ENCODE measurements around the gene TMOD3. TPM values are rescaled to one million over a fixed set of nuclear protein-coding genes. Genes with fewer than 3 reads are reported as not detected.

TMOD3 gene
- total RNA-seq, 1 donor from 2014 or later = 37.4 TPM

DNA sequence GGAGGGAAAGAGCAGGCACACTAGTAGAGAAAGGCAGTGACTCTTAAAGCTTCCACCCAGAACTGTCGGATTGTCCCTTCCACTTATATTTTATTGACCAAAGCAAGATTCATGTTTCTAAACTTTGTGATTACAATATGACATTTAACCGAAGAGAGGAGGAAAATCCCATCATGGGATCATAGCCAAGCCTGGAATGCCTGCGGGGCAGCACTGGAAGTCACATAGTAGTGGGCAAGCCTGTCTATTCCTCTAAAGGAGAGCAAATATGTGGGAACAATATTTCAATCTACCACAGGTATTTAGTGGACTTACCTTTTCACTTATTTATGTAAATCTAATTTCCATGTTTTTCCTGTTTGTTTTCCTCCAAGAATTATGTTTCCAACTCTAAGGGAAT, 3.8 kb upstream of the TMOD3 start:
- no peaks in the 10 kb centered on the region for H3K36me3 ChIP-seq
- H3K4me1 Mint-ChIP-seq = peaks cover 4% of the 10 kb centered on the region
- H3K9me3 ChIP-seq (ENCODE audit: low read depth) = no peaks in the 10 kb centered on the region
- H3K4me1 ChIP-seq = peaks cover 5% of the 10 kb centered on the region
- no peak overlapping the region for H3K4me3 Mint-ChIP-seq
- no peak overlapping the region for H3K4me2 ChIP-seq
- no peak overlapping the region for H3K27ac Mint-ChIP-seq
- H4K20me1 ChIP-seq (ENCODE audit: low read depth) = peaks cover 6% of the 10 kb centered on the region
- no peak overlapping the region for H2AFZ ChIP-seq (replicated peaks)
- DNase-seq (ENCODE audit: low spot score) = no peak
- H3K27me3 ChIP-seq = no peaks in the 10 kb centered on the region
- peaks cover 8% of the 10 kb centered on the region for H3K79me2 ChIP-seq (ENCODE audit: low read depth)
- H3K27me3 Mint-ChIP-seq (ENCODE audit: insufficient read depth, low read depth) = peaks cover 4% of the 10 kb centered on the region
- no peak overlapping the region for H3K27ac ChIP-seq
- H3K4me3 ChIP-seq = no peak overlapping the region
- no peak overlapping the region for H3K9ac ChIP-seq
- peaks cover 11% of the 10 kb centered on the region for H3K9me3 Mint-ChIP-seq
- no peaks in the 10 kb centered on the region for H3F3A ChIP-seq (ENCODE audit: low read depth)
- H3K36me3 Mint-ChIP-seq = no peaks in the 10 kb centered on the region
- no peak for TF ChIP-seq EZH2phosphoT487 (IDR thresholded peaks at IDR 0.05)

DNA sequence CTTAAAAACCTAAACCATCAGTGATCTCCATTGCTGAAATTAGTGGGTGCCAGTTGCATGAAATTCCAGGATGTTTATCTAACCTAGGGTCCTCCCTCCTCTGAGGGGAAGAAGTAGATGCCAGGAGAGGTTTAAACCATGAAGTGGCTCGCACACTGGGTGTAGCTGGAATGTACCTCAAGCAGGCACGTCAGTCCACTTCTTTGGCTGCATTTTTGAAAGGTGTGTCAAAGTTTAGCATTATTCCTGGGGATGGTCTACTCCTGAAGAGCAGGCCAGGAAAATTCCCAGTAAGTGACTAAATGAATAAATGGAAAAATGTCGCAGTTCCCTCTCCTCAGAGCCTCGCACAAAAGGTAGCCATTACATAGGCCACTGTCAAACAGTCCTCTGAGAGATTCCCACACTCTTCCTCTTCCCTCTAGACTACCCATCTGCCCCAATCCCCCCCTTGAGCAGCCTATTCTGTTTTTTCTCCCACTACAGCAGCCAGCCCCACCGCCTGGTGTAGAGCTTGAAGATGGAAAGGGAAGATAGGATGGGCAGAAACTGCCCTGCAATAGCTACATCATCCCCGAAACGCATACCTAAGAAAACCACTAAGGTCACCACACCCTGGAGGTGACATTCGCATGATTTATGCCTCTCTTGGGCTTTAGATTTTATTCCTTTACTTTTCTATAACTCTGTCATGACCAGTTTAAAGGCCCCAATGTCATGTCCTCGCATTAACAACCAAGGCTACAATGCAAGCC, 655 bp upstream of the TMOD3 start:
- H3K36me3 Mint-ChIP-seq = no peaks in the 10 kb centered on the region
- Histone ChIP-seq H3K4me1 (peaks cover 10% of the 10 kb centered on the region), H3K9me3 (ENCODE audit: low read depth) (no peaks in the 10 kb centered on the region), H3K4me2 (no peak overlapping the region), H3K36me3 (no peaks in the 10 kb centered on the region), H3K27ac (no peak overlapping the region), H2AFZ (replicated peaks) (peak overlapping the region; percentile 69), H3K4me3 (no peak overlapping the region), H4K20me1 (ENCODE audit: low read depth) (peaks cover 35% of the 10 kb centered on the region), H3F3A (ENCODE audit: low read depth) (no peaks in the 10 kb centered on the region), H3K27me3 (no peaks in the 10 kb centered on the region), H3K79me2 (ENCODE audit: low read depth) (peaks cover 36% of the 10 kb centered on the region), H3K9ac (no peak overlapping the region)
- no peak for DNase-seq (ENCODE audit: low spot score)
- TF ChIP-seq, protein P1, sequence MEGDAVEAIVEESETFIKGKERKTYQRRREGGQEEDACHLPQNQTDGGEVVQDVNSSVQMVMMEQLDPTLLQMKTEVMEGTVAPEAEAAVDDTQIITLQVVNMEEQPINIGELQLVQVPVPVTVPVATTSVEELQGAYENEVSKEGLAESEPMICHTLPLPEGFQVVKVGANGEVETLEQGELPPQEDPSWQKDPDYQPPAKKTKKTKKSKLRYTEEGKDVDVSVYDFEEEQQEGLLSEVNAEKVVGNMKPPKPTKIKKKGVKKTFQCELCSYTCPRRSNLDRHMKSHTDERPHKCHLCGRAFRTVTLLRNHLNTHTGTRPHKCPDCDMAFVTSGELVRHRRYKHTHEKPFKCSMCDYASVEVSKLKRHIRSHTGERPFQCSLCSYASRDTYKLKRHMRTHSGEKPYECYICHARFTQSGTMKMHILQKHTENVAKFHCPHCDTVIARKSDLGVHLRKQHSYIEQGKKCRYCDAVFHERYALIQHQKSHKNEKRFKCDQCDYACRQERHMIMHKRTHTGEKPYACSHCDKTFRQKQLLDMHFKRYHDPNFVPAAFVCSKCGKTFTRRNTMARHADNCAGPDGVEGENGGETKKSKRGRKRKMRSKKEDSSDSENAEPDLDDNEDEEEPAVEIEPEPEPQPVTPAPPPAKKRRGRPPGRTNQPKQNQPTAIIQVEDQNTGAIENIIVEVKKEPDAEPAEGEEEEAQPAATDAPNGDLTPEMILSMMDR (IDR thresholded peaks at IDR 0.05) = no peak
- TF ChIP-seq EZH2 (IDR thresholded peaks at IDR 0.05) = no peak
- no peak for TF ChIP-seq EZH2phosphoT487 (IDR thresholded peaks at IDR 0.05)
- H3K27me3 Mint-ChIP-seq (ENCODE audit: insufficient read depth, low read depth) = peaks cover 4% of the 10 kb centered on the region
- H3K4me3 Mint-ChIP-seq = peak overlapping the region; percentile 97
- no peak overlapping the region for H3K27ac Mint-ChIP-seq
- peaks cover 15% of the 10 kb centered on the region for H3K4me1 Mint-ChIP-seq
- H3K9me3 Mint-ChIP-seq = no peaks in the 10 kb centered on the region

GRCh38 chr15:51830276-51830806, 888 bp downstream of the TMOD3 start:
- H3K27ac ChIP-seq = no peak overlapping the region

More at GRCh38 chr15:51830276-51830806, 888 bp downstream of the TMOD3 start:
- Histone ChIP-seq H3K9me3 (ENCODE audit: low read depth) (no peaks in the 10 kb centered on the region), H3K36me3 (no peaks in the 10 kb centered on the region), H3K27me3 (no peaks in the 10 kb centered on the region), H3K9ac (peak overlapping the region; percentile 43), H2AFZ (replicated peaks) (peak overlapping the region; percentile 69), H3K79me2 (ENCODE audit: low read depth) (peaks cover 48% of the 10 kb centered on the region), H4K20me1 (ENCODE audit: low read depth) (peaks cover 49% of the 10 kb centered on the region), H3F3A (ENCODE audit: low read depth) (no peaks in the 10 kb centered on the region), H3K4me1 (peaks cover 10% of the 10 kb centered on the region), H3K4me3 (peak overlapping the region; percentile 85), H3K4me2 (peak overlapping the region; percentile 91)
- Mint-ChIP-seq H3K27me3 (ENCODE audit: insufficient read depth, low read depth) (peaks cover 4% of the 10 kb centered on the region), H3K9me3 (no peaks in the 10 kb centered on the region), H3K4me3 (peak overlapping the region; percentile 98), H3K27ac (peak overlapping the region; percentile 61), H3K4me1 (peaks cover 14% of the 10 kb centered on the region), H3K36me3 (no peaks in the 10 kb centered on the region)
- no peak for DNase-seq (ENCODE audit: low spot score)
- TF ChIP-seq, protein P1 (IDR thresholded peaks at IDR 0.05) = no peak
- TF ChIP-seq EZH2 (IDR thresholded peaks at IDR 0.05) (no peak), EZH2phosphoT487 (IDR thresholded peaks at IDR 0.05) (no peak)

Measured in neural progenitor cell (in vitro differentiated cells).